Measurements from ENCODE around the gene PPIH.
"Not testable (repeated sequence)": the region's sequence is repeated elsewhere in the genome, so short reads cannot be mapped to it uniquely, and the experiment has no call there.

The PPIH gene

DNA sequence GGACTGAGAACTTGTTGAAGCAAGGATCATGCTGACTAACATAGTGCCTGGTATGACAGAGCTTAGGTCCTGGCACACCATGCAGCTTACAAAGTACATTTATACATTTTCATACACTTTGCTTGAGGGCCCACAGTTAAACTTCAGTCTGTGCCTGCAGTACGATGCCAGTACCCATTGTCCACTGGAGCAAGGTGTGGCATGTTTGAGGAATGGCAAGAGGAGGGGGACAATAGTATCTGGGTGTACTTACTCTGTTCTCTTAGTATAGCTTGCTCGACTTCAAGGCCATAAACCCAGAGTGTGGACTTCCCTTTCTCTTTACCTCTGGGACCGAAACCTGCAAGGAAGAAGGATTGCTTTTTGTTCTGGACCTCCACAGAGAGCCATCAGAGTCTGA, 17.2 kb downstream of the PPIH start:
- DNase-seq (ENCODE audit: extremely low read depth, low read depth): no peak

DNA sequence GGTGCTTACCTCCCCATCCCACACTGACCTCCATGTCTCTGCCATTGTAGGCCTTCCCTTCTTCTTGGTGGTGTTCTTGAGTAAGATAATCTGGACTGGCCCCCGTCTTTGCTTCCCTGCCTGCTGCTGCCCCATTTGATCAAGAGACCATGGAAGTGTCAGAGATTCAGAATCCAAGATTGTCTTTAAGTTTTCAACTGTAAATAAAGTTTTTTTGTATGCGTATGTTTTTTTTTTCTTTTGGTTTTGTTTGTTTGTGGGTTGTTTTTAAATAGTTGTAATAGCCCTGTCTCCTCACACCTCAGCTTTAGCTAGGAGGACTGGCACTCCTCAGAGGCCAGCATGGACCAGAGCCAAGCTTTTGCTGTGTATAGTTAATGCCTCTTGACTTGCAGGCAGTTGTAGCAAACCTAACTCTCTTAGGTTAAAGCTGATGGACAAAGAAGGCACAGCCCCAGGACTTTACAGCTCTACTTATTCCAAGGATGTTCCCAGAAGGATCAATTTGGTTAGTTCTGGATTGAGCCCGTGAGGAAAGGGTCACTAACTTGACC, 18.4 kb downstream of the PPIH start:
- TF ChIP-seq, protein P1, sequence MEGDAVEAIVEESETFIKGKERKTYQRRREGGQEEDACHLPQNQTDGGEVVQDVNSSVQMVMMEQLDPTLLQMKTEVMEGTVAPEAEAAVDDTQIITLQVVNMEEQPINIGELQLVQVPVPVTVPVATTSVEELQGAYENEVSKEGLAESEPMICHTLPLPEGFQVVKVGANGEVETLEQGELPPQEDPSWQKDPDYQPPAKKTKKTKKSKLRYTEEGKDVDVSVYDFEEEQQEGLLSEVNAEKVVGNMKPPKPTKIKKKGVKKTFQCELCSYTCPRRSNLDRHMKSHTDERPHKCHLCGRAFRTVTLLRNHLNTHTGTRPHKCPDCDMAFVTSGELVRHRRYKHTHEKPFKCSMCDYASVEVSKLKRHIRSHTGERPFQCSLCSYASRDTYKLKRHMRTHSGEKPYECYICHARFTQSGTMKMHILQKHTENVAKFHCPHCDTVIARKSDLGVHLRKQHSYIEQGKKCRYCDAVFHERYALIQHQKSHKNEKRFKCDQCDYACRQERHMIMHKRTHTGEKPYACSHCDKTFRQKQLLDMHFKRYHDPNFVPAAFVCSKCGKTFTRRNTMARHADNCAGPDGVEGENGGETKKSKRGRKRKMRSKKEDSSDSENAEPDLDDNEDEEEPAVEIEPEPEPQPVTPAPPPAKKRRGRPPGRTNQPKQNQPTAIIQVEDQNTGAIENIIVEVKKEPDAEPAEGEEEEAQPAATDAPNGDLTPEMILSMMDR (IDR thresholded peaks at IDR 0.05; ENCODE audit: low read depth, low read length): no peak
- DNase-seq (ENCODE audit: extremely low read depth, low read depth): no peak

More for the DNA sequence above, 17.2 kb downstream of the PPIH start:
- TF ChIP-seq, protein P1 (IDR thresholded peaks at IDR 0.05; ENCODE audit: low read depth, low read length): no peak

DNA sequence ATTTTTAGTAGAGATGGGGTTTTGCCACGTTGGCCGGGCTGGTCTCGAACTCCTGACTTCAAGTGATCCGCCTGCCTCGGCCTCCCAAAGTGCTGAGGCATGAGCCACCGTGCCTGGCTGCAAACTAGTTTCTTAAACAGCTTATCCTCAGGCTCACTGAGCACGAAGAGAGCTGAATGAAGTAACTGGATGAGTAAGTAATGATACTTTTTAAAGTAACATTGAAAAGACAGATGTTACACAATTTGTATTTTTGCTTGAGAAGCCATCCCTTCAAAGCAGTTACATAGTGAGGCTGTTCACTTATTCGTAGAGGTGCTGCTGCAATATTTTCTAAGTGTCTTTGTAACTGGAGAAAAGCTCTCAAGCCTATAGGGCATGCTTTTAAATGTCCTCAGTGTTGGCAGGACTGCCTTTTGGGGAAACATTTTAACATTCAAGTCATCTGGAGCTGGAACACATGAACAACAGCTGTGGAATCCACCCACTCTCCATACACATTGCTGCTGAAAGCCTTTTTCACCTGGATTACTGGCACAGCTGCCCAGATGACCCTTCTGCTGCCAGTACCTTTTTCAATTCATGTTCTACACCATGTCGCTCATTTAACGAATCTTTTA, 21.3 kb downstream of the PPIH start:
- no peak for DNase-seq (ENCODE audit: extremely low read depth, low read depth)
- TF ChIP-seq, protein P1 (IDR thresholded peaks at IDR 0.05; ENCODE audit: low read depth, low read length): no peak

DNA sequence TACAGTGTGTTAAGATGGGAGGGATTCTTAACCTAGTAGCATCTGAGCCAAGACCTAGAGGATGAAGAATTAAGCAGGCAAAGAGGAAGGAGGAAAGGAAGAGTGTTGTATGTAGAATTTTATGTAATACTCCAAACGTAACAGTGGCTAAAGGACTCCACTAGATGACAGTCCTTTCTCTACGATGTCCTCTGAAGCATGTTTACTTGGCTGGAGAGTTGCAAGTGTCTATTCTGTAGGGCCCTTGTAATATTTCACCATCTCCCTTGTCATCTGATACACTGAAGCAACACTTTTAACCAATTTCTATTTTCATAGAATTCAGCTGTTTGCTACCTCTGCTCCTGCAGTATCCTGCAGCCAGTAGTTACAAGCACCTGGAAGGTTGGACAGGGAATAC, 21.8 kb downstream of the PPIH start:
- TF ChIP-seq, protein P1 (IDR thresholded peaks at IDR 0.05; ENCODE audit: low read depth, low read length): no peak
- no peak for DNase-seq (ENCODE audit: extremely low read depth, low read depth)

DNA sequence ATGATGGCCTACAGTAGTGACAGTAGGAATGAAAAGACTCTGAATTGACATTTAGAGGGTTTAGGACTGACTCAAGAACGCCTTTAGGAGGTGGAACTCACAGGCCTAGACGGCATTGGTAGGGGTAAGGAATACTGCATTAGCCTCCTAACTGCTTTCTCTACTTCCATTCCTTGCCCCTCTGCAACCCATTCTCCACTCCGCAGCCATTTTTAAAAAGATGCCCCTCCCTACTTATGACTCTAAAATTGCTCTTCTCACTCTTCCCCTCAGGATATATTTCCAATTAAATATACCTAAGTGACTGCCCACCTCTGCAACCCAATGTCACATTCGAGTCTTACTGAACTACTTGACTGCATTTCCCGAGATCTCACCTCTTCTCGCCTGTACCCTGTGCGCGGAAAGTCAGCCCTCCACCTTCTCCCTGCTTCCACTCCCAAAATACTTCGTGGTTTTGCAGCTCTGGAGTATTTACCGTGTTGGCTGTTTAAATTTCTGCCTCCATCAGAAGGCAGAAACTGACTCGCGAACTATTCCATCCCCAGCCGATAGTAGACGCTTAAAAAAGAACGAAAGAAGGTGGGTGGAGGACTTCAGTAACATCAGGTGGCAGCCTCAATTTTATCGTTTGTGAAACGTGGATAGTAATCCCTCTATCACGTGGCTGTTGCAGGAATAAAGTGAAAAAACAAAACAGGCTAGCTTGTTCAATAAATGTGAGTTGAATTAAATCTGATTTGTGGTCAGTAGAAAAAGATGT, 22.9 kb downstream of the PPIH start:
- TF ChIP-seq, protein P1 (IDR thresholded peaks at IDR 0.05; ENCODE audit: low read depth, low read length): no peak
- no peak for DNase-seq (ENCODE audit: extremely low read depth, low read depth)

DNA sequence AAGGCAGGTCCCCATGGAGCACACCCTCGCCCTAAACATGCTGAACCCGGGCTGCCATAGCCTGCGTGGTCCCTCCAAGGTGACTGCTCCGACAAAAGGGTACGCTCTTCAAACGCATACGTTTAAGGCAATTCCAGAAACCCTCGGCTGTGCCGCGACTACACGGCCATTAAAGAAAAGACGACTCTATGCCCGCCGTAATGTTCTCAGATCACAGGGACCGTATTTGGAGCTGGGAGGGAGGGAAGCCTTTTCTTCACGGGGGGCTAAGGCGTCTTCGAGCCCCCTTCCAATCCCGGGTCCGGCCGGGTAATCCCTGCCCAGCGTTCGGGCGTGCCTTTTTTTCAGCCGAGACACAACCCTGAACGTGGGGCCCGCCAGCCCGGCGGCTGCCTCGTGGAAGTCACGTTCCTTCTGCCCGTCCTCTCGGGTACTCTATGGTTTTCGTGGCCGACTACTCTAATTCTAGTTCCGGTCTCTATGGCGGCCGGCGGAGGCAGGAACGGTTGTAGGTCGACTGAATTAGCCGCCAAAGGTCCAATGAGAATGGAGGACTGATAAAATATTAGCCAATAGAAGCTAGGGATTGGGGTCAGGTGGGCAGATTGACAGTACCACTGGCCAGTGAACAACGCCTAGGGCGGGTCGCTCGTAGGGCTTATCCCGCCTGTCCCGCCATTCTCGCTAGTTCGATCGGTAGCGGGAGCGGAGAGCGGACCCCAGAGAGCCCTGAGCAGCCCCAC, 23.7 kb downstream of the PPIH start, which contains the start of gene YBX1:
Gene YBX1, plus strand, starts transcription at position 678 of the 743 bp plus-strand sequence. CDS start 148 bp downstream, outside the sequence.
- TF ChIP-seq, protein P1 (IDR thresholded peaks at IDR 0.05; ENCODE audit: low read depth, low read length): no peak

DNA sequence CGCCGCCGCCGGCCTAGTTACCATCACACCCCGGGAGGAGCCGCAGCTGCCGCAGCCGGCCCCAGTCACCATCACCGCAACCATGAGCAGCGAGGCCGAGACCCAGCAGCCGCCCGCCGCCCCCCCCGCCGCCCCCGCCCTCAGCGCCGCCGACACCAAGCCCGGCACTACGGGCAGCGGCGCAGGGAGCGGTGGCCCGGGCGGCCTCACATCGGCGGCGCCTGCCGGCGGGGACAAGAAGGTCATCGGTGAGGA, 24.2 kb downstream of the PPIH start:
- not testable (repeated sequence) for DNase-seq (ENCODE audit: extremely low read depth, low read depth)

More for the DNA sequence above, 23.7 kb downstream of the PPIH start, which contains the start of gene YBX1:
- DNase-seq (ENCODE audit: extremely low read depth, low read depth): peak; percentile 98

Measured in AG09319 (cell line).